AG09319 (cell line): ENCODE results near the gene ANGPTL4.
A peak's percentile ranks its signal among the peaks of the same experiment; 100 is the strongest.
"Not testable (repeated sequence)": the region's sequence is repeated elsewhere in the genome, so short reads cannot be mapped to it uniquely, and the experiment has no call there.

ENCODE experiments used
- DNase-seq: peaks from one replicate; pipeline ENCODE4 v3.0.0-alpha.2; 2010; ENCODE audit warnings: low read depth; ENCODE audit errors: extremely low read depth
- TF ChIP-seq, protein P1 (sequence below): IDR thresholded peaks from 2 replicates; pipeline ENCODE4 v1.5.1; 2011; ENCODE audit warnings: low read depth, mild to moderate bottlenecking, inconsistent platforms, low read length, moderate library complexity

The ANGPTL4 gene, protein sequence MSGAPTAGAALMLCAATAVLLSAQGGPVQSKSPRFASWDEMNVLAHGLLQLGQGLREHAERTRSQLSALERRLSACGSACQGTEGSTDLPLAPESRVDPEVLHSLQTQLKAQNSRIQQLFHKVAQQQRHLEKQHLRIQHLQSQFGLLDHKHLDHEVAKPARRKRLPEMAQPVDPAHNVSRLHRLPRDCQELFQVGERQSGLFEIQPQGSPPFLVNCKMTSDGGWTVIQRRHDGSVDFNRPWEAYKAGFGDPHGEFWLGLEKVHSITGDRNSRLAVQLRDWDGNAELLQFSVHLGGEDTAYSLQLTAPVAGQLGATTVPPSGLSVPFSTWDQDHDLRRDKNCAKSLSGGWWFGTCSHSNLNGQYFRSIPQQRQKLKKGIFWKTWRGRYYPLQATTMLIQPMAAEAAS

DNA sequence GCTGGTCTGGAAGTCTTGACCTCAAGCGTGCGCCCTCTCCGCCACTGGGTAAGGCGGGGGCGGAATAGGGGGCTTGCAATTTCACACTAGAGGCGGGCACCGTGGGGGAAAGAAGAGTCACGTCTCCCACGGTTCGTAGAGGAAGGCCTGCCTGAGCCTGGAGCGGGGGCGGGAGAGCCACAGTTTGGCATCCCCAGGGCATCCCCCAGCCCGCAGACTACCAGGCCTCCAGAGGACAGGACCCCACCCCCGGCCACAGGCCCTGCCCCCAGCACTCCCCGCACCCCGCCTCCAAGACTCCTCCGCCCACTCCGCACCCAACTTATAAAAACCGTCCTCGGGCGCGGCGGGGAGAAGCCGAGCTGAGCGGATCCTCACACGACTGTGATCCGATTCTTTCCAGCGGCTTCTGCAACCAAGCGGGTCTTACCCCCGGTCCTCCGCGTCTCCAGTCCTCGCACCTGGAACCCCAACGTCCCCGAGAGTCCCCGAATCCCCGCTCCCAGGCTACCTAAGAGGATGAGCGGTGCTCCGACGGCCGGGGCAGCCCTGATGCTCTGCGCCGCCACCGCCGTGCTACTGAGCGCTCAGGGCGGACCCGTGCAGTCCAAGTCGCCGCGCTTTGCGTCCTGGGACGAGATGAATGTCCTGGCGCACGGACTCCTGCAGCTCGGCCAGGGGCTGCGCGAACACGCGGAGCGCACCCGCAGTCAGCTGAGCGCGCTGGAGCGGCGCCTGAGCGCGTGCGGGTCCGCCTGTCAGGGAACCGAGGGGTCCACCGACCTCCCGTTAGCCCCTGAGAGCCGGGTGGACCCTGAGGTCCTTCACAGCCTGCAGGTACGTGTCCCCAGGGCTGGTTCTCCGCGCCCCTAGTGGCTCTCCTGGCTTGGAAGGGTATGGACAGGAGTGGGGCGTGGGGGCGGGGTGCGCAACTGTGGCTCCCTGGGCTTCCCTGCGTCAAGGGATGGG lies at the start of gene ANGPTL4:
TSS of gene ANGPTL4 (plus strand) at position 353 of the 969 bp plus-strand sequence. CDS start at position 520, 167 bp downstream.
- DNase-seq: peak; percentile 46
- TF ChIP-seq, protein P1, sequence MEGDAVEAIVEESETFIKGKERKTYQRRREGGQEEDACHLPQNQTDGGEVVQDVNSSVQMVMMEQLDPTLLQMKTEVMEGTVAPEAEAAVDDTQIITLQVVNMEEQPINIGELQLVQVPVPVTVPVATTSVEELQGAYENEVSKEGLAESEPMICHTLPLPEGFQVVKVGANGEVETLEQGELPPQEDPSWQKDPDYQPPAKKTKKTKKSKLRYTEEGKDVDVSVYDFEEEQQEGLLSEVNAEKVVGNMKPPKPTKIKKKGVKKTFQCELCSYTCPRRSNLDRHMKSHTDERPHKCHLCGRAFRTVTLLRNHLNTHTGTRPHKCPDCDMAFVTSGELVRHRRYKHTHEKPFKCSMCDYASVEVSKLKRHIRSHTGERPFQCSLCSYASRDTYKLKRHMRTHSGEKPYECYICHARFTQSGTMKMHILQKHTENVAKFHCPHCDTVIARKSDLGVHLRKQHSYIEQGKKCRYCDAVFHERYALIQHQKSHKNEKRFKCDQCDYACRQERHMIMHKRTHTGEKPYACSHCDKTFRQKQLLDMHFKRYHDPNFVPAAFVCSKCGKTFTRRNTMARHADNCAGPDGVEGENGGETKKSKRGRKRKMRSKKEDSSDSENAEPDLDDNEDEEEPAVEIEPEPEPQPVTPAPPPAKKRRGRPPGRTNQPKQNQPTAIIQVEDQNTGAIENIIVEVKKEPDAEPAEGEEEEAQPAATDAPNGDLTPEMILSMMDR: peak; percentile 17

GRCh38 chr19:8314981-8315640 lies 48.8 kb upstream of the ANGPTL4 start:
- not testable (repeated sequence) for DNase-seq

GRCh38 chr19:8316351-8317125 lies 47.4 kb upstream of the ANGPTL4 start:
- DNase-seq: no peak
- TF ChIP-seq, protein P1: no peak

GRCh38 chr19:8318835-8319234 lies 45.1 kb upstream of the ANGPTL4 start:
- not testable (repeated sequence) for DNase-seq

DNA sequence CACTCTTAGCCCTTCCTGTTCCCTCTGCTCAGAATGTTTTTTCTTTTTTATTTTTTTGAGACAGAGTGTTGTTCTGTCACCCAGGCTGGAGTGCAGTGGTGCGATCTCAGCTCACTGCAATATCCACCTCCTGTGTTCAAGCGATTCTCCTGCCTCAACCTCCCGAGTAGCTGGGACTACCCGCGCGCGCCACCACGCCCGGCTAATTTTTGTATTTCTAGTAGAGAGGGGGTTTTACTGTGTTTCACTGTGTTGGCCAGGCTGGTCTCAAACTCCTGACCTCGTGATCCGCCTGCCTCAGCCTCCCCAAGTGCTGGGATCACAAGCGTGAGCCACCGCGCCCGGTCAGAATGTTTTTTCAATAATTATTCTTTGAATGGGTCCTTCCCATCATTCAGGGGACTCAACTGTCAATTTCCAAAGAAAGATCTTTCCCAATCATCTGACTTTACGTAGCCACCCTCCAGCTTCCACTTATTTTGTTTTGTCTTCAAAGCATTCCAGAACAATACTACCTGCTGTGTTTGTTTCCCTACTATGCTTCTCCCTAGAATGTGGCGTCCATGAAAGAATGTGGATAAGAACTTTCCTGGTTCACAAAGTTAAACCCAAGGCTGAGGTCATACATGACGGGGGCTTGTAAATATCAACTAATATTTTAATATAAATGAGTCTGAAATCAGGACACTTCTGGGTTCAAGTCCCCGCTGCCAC lies 44.0 kb upstream of the ANGPTL4 start:
- TF ChIP-seq, protein P1: no peak

GRCh38 chr19:8320564-8321066 lies 43.3 kb upstream of the ANGPTL4 start:
- no peak for DNase-seq
- TF ChIP-seq, protein P1: no peak

More for the DNA sequence above, 44.0 kb upstream of the ANGPTL4 start:
- no peak for DNase-seq

DNA sequence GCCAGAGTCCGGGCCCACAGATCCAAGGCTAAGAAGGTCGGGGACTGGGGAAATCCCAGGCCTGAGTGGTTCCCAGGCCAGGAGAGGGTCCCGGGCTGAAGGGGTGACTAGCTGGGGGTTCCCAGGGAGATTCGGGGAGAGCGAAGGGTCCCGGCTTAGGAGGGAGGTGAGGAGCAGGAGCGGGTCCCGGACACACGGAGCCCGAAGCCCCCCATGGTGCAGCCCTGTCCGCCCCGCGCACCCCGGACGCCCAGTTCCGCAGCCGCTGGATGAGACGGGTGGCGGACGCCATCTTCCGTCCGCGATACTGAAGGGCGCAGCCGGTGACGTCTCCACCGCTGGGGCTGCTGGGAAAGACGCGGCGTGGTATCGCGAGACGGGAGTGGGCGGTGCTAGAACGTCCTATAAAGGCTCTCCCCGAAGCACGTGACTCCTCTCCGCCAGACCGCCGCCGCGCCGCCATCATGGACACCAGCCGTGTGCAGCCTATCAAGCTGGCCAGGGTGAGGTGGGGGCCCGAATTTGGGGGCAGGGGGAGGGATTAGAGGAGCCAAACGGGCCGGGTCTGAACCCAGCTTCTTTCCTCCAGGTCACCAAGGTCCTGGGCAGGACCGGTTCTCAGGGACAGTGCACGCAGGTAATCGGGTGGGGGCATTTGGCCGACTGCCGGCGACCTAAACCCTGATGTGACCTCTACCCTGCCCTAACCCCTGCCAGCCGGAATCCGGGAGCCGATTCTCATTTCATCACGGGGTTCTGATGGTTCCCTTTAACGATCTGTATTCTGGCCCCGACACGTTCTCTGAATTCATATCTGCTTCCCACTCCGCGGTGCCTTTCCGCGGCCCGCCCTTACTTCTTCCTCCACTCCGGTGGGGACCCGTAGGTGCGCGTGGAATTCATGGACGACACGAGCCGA lies 42.6 kb upstream of the ANGPTL4 start, which contains the start of the genes NDUFA7 and RPS28:
TSS of gene NDUFA7 (minus strand) at position 309 of the 919 bp plus-strand sequence. CDS start at position 292, 17 bp downstream.
TSS of gene RPS28 (plus strand) at position 430 of the 919 bp plus-strand sequence. CDS start at position 465, 35 bp downstream.
- TF ChIP-seq, protein P1: peak; percentile 12
- peak; percentile 90 for DNase-seq
